Measurements from ENCODE around the gene THSD4. TPM values are rescaled to one million over a fixed set of nuclear protein-coding genes. Genes with fewer than 3 reads are reported as not detected.

The THSD4 gene
- polyA plus RNA-seq, 2 of the 4 experiments (the other 2 are of a cell fraction): 15.8 to 40.7 TPM

GRCh38 chr15:71091601-71092000 is 23.7 kb upstream of the THSD4 start:
- H3K4me2 ChIP-seq: no peak overlapping the region
- WGBS (ENCODE audit: missing lambda C conversion rate): 50% methylated on average over 1 of the region's 1 CpG
- DNase-seq (ENCODE audit: low read depth in 1 of 2, low spot score in 1 of 2) (no peak), ATAC-seq (peak in 1 of 2 experiments; percentile 36; a peak in 2 of 6 replicates), FAIRE-seq (no peak)
- H3K4me1 ChIP-seq: peaks cover 13% of the 10 kb centered on the region; the same call in 2 of the 3 replicates
- H3K4me3 ChIP-seq: no peak overlapping the region
- H3K27ac ChIP-seq: no peak overlapping the region
- ChIA-PET POLR2A (no interaction called here), CTCF (interaction anchor here (1.9 to 2.3 kb wide), 2 partner anchors 18 to 22 kb away, joined by 5 to 8 read pairs; no protein-coding TSS in a partner anchor)
- H3K9me3 ChIP-seq: peaks cover 5% of the 10 kb centered on the region; the same call in 2 of the 3 replicates
- TF ChIP-seq HOXB5 (CRISPR knock-in tag; IDR thresholded peaks at IDR 0.05): no peak
- no peak for TF ChIP-seq RARB (CRISPR knock-in tag; IDR thresholded peaks at IDR 0.05)
- no peak for TF ChIP-seq POLR2AphosphoS2 (conservative IDR thresholded peaks at IDR 0.05; ENCODE audit: low read length)
- TF ChIP-seq HOXA7 (CRISPR knock-in tag; IDR thresholded peaks at IDR 0.05): no peak
- TF ChIP-seq MAFK (IDR thresholded peaks at IDR 0.05; ENCODE audit: partially characterized antibody): no peak
- TF ChIP-seq JUN (IDR thresholded peaks at IDR 0.05): no peak
- no peak for TF ChIP-seq ZNF302 (CRISPR knock-in tag; IDR thresholded peaks at IDR 0.05)

- FAIRE-seq (no peak), DNase-seq (ENCODE audit: low read depth in 1 of 2, low spot score in 1 of 2) (no peak), ATAC-seq (peak in 1 of 2 experiments; percentile 19; a peak in 1 of 6 replicates)
- Histone ChIP-seq H3K4me1 (peaks cover 14% of the 10 kb centered on the region; the same call in 2 of the 3 replicates), H3K27ac (no peak overlapping the region; a peak in 1 of 6 replicates), H3K4me3 (no peak overlapping the region), H3K9me3 (peaks cover 5% of the 10 kb centered on the region; the same call in 2 of the 3 replicates), H3K4me2 (no peak overlapping the region)
- ChIA-PET POLR2A (no interaction called here), CTCF (interaction anchor here (1.1 to 2.3 kb wide), 5 partner anchors 11 to 348 kb away, joined by 3 to 8 read pairs (median 4); no protein-coding TSS in a partner anchor)
- 83% methylated on average over 7 of the region's 7 CpGs for WGBS (ENCODE audit: missing lambda C conversion rate)
- TF ChIP-seq EHF (CRISPR knock-in tag; IDR thresholded peaks at IDR 0.05): no peak
Measured at GRCh38 chr15:71092056-71092600, 23.1 kb upstream of the THSD4 start.

GRCh38 chr15:71093054-71094024 is 21.9 kb upstream of the THSD4 start:
- ChIA-PET POLR2A (no interaction called here), CTCF (interaction anchor here (0.9 to 2.3 kb wide), 6 partner anchors 13 to 347 kb away, joined by 3 to 8 read pairs (median 4); partner anchors contain the start of gene THSD4)
- TF ChIP-seq CBX8 (IDR thresholded peaks at IDR 0.05): no peak
- TF ChIP-seq RFX5 (IDR thresholded peaks at IDR 0.05): peak; percentile 83
- 38% methylated on average over 11 of the region's 11 CpGs for WGBS (ENCODE audit: missing lambda C conversion rate)
- ATAC-seq (peak; percentile 85 to 91), FAIRE-seq (peak; percentile 59), DNase-seq (ENCODE audit: low read depth in 1 of 2, low spot score in 1 of 2) (peak; percentile 61 to 70)
- Histone ChIP-seq H3K9me3 (peaks cover 5% of the 10 kb centered on the region; the same call in 1 of the 3 replicates), H3K4me1 (peaks cover 14% of the 10 kb centered on the region; the same call in 2 of the 3 replicates), H3K27ac (peak overlapping the region; percentile 5 to 56; a peak in 4 of 6 replicates), H3K4me3 (no peak overlapping the region), H3K4me2 (peak overlapping the region; percentile 40)

GRCh38 chr15:71094137-71094536 is 21.1 kb upstream of the THSD4 start:
- Histone ChIP-seq H3K9me3 (no peaks in the 10 kb centered on the region), H3K4me3 (no peak overlapping the region), H3K27ac (no peak overlapping the region; a peak in 1 of 6 replicates), H3K4me2 (no peak overlapping the region), H3K4me1 (peaks cover 14% of the 10 kb centered on the region; the same call in 2 of the 3 replicates)
- WGBS (ENCODE audit: missing lambda C conversion rate): 91% methylated on average over 2 of the region's 2 CpGs
- ATAC-seq (no peak), FAIRE-seq (no peak), DNase-seq (ENCODE audit: low read depth in 1 of 2, low spot score in 1 of 2) (no peak)
- ChIA-PET CTCF (interaction anchor here (0.6 to 0.9 kb wide), 3 partner anchors 9 to 21 kb away, joined by 3 read pairs; partner anchors contain the start of gene THSD4), POLR2A (no interaction called here)
- no peak for TF ChIP-seq CTCF (IDR thresholded peaks at IDR 0.05)
- TF ChIP-seq RARB (CRISPR knock-in tag; IDR thresholded peaks at IDR 0.05): no peak
- TF ChIP-seq ATOH8 (CRISPR knock-in tag; IDR thresholded peaks at IDR 0.05; ENCODE audit: low read depth): no peak
- TF ChIP-seq JUN (IDR thresholded peaks at IDR 0.05): no peak
- no peak for TF ChIP-seq ESRRA (IDR thresholded peaks at IDR 0.05; ENCODE audit: borderline replicate concordance, low read length)
- TF ChIP-seq HMGXB4 (CRISPR knock-in tag; IDR thresholded peaks at IDR 0.05; ENCODE audit: borderline replicate concordance): no peak
- TF ChIP-seq CEBPB (IDR thresholded peaks at IDR 0.05): no peak
- no peak for TF ChIP-seq USF2 (IDR thresholded peaks at IDR 0.05)
- TF ChIP-seq FOSB (CRISPR knock-in tag; IDR thresholded peaks at IDR 0.05): no peak
- TF ChIP-seq EHF (CRISPR knock-in tag; IDR thresholded peaks at IDR 0.05): no peak
- TF ChIP-seq ZSCAN20 (CRISPR knock-in tag; IDR thresholded peaks at IDR 0.05): no peak
- TF ChIP-seq MAZ (IDR thresholded peaks at IDR 0.05; ENCODE audit: borderline replicate concordance, low read depth, low read length): no peak
- TF ChIP-seq CHD4 (IDR thresholded peaks at IDR 0.05; ENCODE audit: borderline replicate concordance): no peak
- no peak for TF ChIP-seq MYC (IDR thresholded peaks at IDR 0.05; ENCODE audit: borderline replicate concordance, low read length)

All from A549 (cell line).